Caco-2 (cell line): Measurements from ENCODE around the gene CDC42BPG. TPM values are rescaled to one million over a fixed set of nuclear protein-coding genes. Genes with fewer than 3 reads are reported as not detected.

ENCODE experiments used
- BruUV-seq: library from RNA; stranded (reverse); fragments of 400-500 nt; replicated peaks from 2 replicates; lab custom pipeline; 2021; lab: Mats Ljungman, UMichigan
- CTCF ChIA-PET: fragments of 300-600 bp; sonication (Branson Sonifier 250); formaldehyde crosslinking; loops from one replicate; lab custom pipeline; 2022; ENCODE audit warnings: antibody characterized with exemption; lab: Charles Lee
- POLR2A ChIA-PET: fragments of 300-600 bp; sonication (Branson Sonifier 250); formaldehyde crosslinking; loops from one replicate; lab custom pipeline; 2022; ENCODE audit warnings: antibody characterized with exemption; lab: Charles Lee
- DNase-seq, 2 experiments: peaks; one replicate each; pipeline versions ENCODE4 v3.0.0 to v3.0.0-alpha.2; 2020 to 2022
- H3K27me3 ChIP-seq: replicated peaks from 2 replicates; pipeline ENCODE4 v1.6.0; 2011; ENCODE audit warnings: low read length; ENCODE audit not compliant: control insufficient read depth, insufficient read depth
- H3K36me3 ChIP-seq: 2 replicates; pipeline ENCODE4 v1.5.1; 2011; ENCODE audit warnings: low read length; ENCODE audit not compliant: control insufficient read depth, insufficient read depth
- H3K4me1 ChIP-seq: fragments of 250-450 bp; sonication (Bioruptor Pico); 2 replicates; pipeline ENCODE4 v1.5.1; 2020; ENCODE audit warnings: mild to moderate bottlenecking
- H3K4me3 ChIP-seq: 2 replicates; pipeline ENCODE4 v1.5.1; 2011; ENCODE audit warnings: low read depth, mild to moderate bottlenecking, control low read depth, low read length
- H3K9me3 ChIP-seq: fragments of 250-450 bp; sonication (Bioruptor Pico); 2 replicates; pipeline ENCODE4 v1.5.1; 2020; ENCODE audit warnings: mild to moderate bottlenecking, moderate library complexity
- H3K27ac Mint-ChIP-seq: one replicate; pipeline ENCODE4 v1.8.0; 2022; ENCODE audit warnings: mixed read lengths; ENCODE audit not compliant: unreplicated experiment
- H3K27me3 Mint-ChIP-seq: one replicate; pipeline ENCODE4 v1.8.0; 2022; ENCODE audit warnings: mixed read lengths; ENCODE audit not compliant: insufficient read depth, unreplicated experiment
- H3K36me3 Mint-ChIP-seq: one replicate; pipeline ENCODE4 v1.8.0; 2022; ENCODE audit warnings: mild to moderate bottlenecking, mixed read lengths; ENCODE audit not compliant: insufficient read depth, unreplicated experiment
- H3K4me1 Mint-ChIP-seq: one replicate; pipeline ENCODE4 v1.8.0; 2022; ENCODE audit warnings: low read depth, mixed read lengths; ENCODE audit not compliant: unreplicated experiment
- H3K4me3 Mint-ChIP-seq: one replicate; pipeline ENCODE4 v1.8.0; 2022; ENCODE audit warnings: mild to moderate bottlenecking, moderate library complexity, mixed read lengths; ENCODE audit not compliant: unreplicated experiment
- H3K9me3 Mint-ChIP-seq: one replicate; pipeline ENCODE4 v1.8.0; 2022; ENCODE audit warnings: mixed read lengths; ENCODE audit not compliant: unreplicated experiment
- CTCF ChIP-seq, 2 experiments: fragments of 200-600 bp in 1 of 2; IDR thresholded peaks; 1 replicate in 1 of 2; 2 replicates in 1 of 2; pipeline versions ENCODE4 v1.5.1 to v1.8.0; 2011 to 2022; ENCODE audit warnings: antibody characterized with exemption in 1 of 2, control low read depth in 1 of 2, inconsistent platforms in 1 of 2, low read depth in 1 of 2, low read length in 1 of 2, mild to moderate bottlenecking in 1 of 2, moderate library complexity in 1 of 2; ENCODE audit not compliant: insufficient read depth in 1 of 2, severe bottlenecking in 1 of 2, unreplicated experiment in 1 of 2
- intact Hi-C: fragments of 100-400 bp; cut with micrococcal nuclease; formaldehyde crosslinking; loops from one replicate; pipeline ENCODE4 v1.10.0; 2022; ENCODE audit not compliant: unreplicated experiment
- total RNA-seq: library from RNA; stranded (reverse); gene quantifications from 2 replicates; pipeline ENCODE4 v1.2.3, GENCODE V29; 2022

The CDC42BPG gene
- total RNA-seq, 1 experiment from 2014 or later, result 29.1 TPM

- H3K4me1 Mint-ChIP-seq, result peaks cover 7% of the 10 kb centered on the region
- peak overlapping the region; percentile 91 for H3K4me3 Mint-ChIP-seq
- H3K36me3 Mint-ChIP-seq, result peaks cover 67% of the 10 kb centered on the region
- ChIA-PET CTCF (interaction anchor here (0.6 to 1.9 kb wide), 3 partner anchors 67 to 340 kb away, joined by 3 to 8 read pairs (median 7); partner anchors contain the start of genes ARL2, CDC42BPG and ZNHIT2), POLR2A (interaction anchor here (0.6 to 0.8 kb wide), 2 partner anchors 34 to 65 kb away, joined by 3 to 7 read pairs; no protein-coding TSS in a partner anchor)
- Histone ChIP-seq H3K36me3 (peaks cover 17% of the 10 kb centered on the region), H3K4me1 (peaks cover 17% of the 10 kb centered on the region), H3K9me3 (no peaks in the 10 kb centered on the region), H3K27me3 (no peaks in the 10 kb centered on the region), H3K4me3 (peak overlapping the region; percentile 99)
- peak overlapping the region; percentile 93 for H3K27ac Mint-ChIP-seq
- no peaks in the 10 kb centered on the region for H3K27me3 Mint-ChIP-seq
- intact Hi-C loops, result loop anchor here (1.0 to 10.0 kb wide), 4 partner anchors 25 to 337 kb away; partner anchors contain the start of genes CDC42BPG, MAP4K2, MEN1 and TM7SF2
- BruUV-seq, result no TSS peak
- TF ChIP-seq CTCF (IDR thresholded peaks at IDR 0.05; ENCODE audit: insufficient read depth in 1 of 2, low read depth in 1 of 2, low read length in 1 of 2, severe bottlenecking in 1 of 2, unreplicated experiment in 1 of 2), result no peak
- H3K9me3 Mint-ChIP-seq, result no peaks in the 10 kb centered on the region
- peak; percentile 77 to 88 for DNase-seq
These were observed 66.8 kb downstream of the CDC42BPG start for GRCh38 chr11:64777449-64778222.

DNA sequence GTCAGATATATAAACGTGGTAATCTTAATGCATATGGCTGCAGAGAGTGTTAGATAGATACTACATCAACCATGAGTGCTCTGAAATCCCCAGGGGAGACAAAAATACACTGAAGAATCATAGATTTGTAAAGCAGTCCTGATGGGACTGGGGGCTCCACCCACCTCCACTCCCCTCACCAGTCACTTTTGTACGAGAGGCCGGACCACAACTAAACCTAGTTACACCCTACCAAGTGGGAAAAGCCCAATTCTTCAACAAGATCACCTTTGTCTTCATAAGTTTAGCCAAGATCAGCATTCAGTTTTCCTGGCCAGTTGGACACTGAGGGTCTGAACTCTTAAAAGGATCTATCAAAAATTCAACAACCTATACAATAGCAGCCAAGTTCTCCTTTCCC is 67.6 kb downstream of the CDC42BPG start:
- no peaks in the 10 kb centered on the region for H3K27me3 ChIP-seq
- peaks cover 17% of the 10 kb centered on the region for H3K4me1 ChIP-seq
- Mint-ChIP-seq H3K4me1 (peaks cover 7% of the 10 kb centered on the region), H3K4me3 (peak overlapping the region; percentile 91), H3K27ac (peak overlapping the region; percentile 93), H3K36me3 (peaks cover 74% of the 10 kb centered on the region), H3K27me3 (no peaks in the 10 kb centered on the region), H3K9me3 (no peaks in the 10 kb centered on the region)
- TF ChIP-seq CTCF (IDR thresholded peaks at IDR 0.05; ENCODE audit: insufficient read depth in 1 of 2, low read depth in 1 of 2, low read length in 1 of 2, severe bottlenecking in 1 of 2, unreplicated experiment in 1 of 2), result no peak
- DNase-seq, result peak in 1 of 2 experiments; percentile 21
- POLR2A ChIA-PET, result interaction anchor here (0.6 to 0.8 kb wide), 2 partner anchors 34 to 66 kb away, joined by 3 to 7 read pairs; no protein-coding TSS in a partner anchor
- CTCF ChIA-PET, result interaction anchor here (0.6 kb wide), 1 partner anchor 68 kb away, joined by 3 read pairs; the partner anchor contains the start of gene CDC42BPG
- H3K9me3 ChIP-seq, result no peaks in the 10 kb centered on the region
- H3K4me3 ChIP-seq, result peak overlapping the region; percentile 99
- intact Hi-C loops, result loop anchor here (5.0 to 10.0 kb wide), 2 partner anchors 65 to 338 kb away; partner anchors contain the start of genes CDC42BPG, TM7SF2 and ZNHIT2
- H3K36me3 ChIP-seq, result peaks cover 17% of the 10 kb centered on the region
- BruUV-seq, result TSS peak; percentile 26

DNA sequence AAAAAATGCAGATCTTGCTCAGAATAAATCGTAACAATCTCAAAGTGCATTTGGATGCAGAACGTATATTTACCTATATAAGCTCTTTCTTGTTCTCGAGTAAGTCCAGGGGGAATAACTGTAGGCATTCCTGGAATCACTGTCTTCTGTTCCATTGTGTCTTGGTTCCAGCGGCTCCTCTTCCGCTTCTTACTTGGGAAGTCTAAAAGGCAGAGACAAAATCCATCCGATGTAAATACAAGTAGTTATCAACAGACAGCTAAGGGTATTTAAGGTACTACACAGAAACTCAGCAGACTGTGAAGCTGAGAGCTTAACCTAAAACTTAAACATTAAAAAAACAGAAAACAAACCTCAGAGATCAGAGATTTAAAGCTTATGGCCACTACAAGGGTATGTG is 68.0 kb downstream of the CDC42BPG start:
- Mint-ChIP-seq H3K27me3 (no peaks in the 10 kb centered on the region), H3K36me3 (peaks cover 79% of the 10 kb centered on the region), H3K4me3 (peak overlapping the region; percentile 91)

More for the DNA sequence above, 68.0 kb downstream of the CDC42BPG start:
- no peaks in the 10 kb centered on the region for H3K27me3 ChIP-seq
- peaks cover 7% of the 10 kb centered on the region for H3K4me1 Mint-ChIP-seq
- intact Hi-C loops, result loop anchor here (5.0 to 10.0 kb wide), 2 partner anchors 66 to 338 kb away; partner anchors contain the start of genes CDC42BPG, TM7SF2 and ZNHIT2
- no peaks in the 10 kb centered on the region for H3K9me3 ChIP-seq
- DNase-seq, result no peak
- peaks cover 17% of the 10 kb centered on the region for H3K4me1 ChIP-seq
- CTCF ChIA-PET, result no interaction called here
- no peak for TF ChIP-seq CTCF (IDR thresholded peaks at IDR 0.05; ENCODE audit: insufficient read depth in 1 of 2, low read depth in 1 of 2, low read length in 1 of 2, severe bottlenecking in 1 of 2, unreplicated experiment in 1 of 2)
- peak overlapping the region; percentile 99; the same call in 1 of the 2 replicates for H3K4me3 ChIP-seq
- no TSS peak for BruUV-seq
- H3K9me3 Mint-ChIP-seq, result no peaks in the 10 kb centered on the region
- H3K27ac Mint-ChIP-seq, result no peak overlapping the region
- POLR2A ChIA-PET, result interaction anchor here (0.8 kb wide), 1 partner anchor 16 kb away, joined by 3 read pairs; no protein-coding TSS in a partner anchor
- peaks cover 18% of the 10 kb centered on the region for H3K36me3 ChIP-seq
